K562 (cell line): ENCODE measurements around the gene REEP2. TPM values are rescaled to one million over a fixed set of nuclear protein-coding genes. Genes with fewer than 3 reads are reported as not detected.

Experiments
- ATAC-seq: fragments of 200-7000 bp; cut with Tn5 transposase; 3 replicates; pipeline ENCODE4 v1.9.1; 2020; ENCODE audit warnings: moderate library complexity
- BruUV-seq: library from RNA; stranded (reverse); fragments of 400-500 nt; replicated peaks from 2 replicates; lab custom pipeline; 2021; lab: Mats Ljungman, UMichigan
- CTCF ChIA-PET: fragments of 300-600 bp; formaldehyde crosslinking; extraction: SDS; loops from one replicate; lab custom pipeline; 2021; ENCODE audit warnings: low intra/inter-chr PET ratio; lab: Yijun Ruan, JAX
- POLR2A ChIA-PET: fragments of 300-600, 350-650 bp; sonication (Branson Sonifier 250); formaldehyde crosslinking; extraction: SDS; loops from one replicate; lab custom pipeline; 2021; ENCODE audit warnings: antibody characterized with exemption, inconsistent platforms; lab: Yijun Ruan, JAX
- DNase-seq, 4 experiments: peaks; one replicate each; pipeline versions ENCODE4 v3.0.0 to v3.0.0-alpha.2; 2011 to 2018; ENCODE audit warnings: low spot score in 3 of 4, mixed read lengths in 3 of 4; ENCODE audit errors: extremely low read depth in 1 of 4
- FAIRE-seq: peaks from 2 replicates; lab custom pipeline; 2011; peaks lifted over from hg19 to GRCh38; lab: Jason Lieb, UNC
- H2AFZ ChIP-seq: 2 replicates; pipeline ENCODE4 v1.6.0; 2011; ENCODE audit warnings: low read depth, low read length, control low read depth, inconsistent platforms
- H3K27ac ChIP-seq: fragments of 200-600 bp; 3 replicates; pipeline ENCODE4 v1.8.0; 2011; ENCODE audit warnings: low read depth, mild to moderate bottlenecking, control low read depth, inconsistent platforms, low read length, moderate library complexity, mixed read lengths; ENCODE audit errors: extremely low read depth
- H3K27me3 ChIP-seq, 2 experiments: fragments of 300-600 bp in 1 of 2; 2 replicates in 1 of 2; 3 replicates in 1 of 2; pipeline versions ENCODE4 v1.6.0 to v1.8.0; 2011; ENCODE audit warnings: inconsistent platforms in 2 of 2, low read length in 2 of 2, mild to moderate bottlenecking in 1 of 2, mixed read lengths in 1 of 2, moderate library complexity in 1 of 2; ENCODE audit not compliant: control insufficient read depth in 2 of 2, insufficient read depth in 2 of 2
- H3K36me3 ChIP-seq: fragments of 300-600 bp; 3 replicates; pipeline ENCODE4 v1.8.0; 2011; ENCODE audit warnings: mild to moderate bottlenecking, low read length, inconsistent platforms; ENCODE audit not compliant: control insufficient read depth, insufficient read depth
- H3K4me1 ChIP-seq, 2 experiments: fragments of 200-600 bp in 1 of 2; replicated peaks in 1 of 2; 2 replicates in 1 of 2; 3 replicates in 1 of 2; pipeline versions ENCODE4 v1.5.1 to v1.8.0; 2011; ENCODE audit warnings: inconsistent platforms in 2 of 2, low read length in 2 of 2, mild to moderate bottlenecking in 1 of 2, mixed read lengths in 1 of 2, moderate library complexity in 1 of 2; ENCODE audit not compliant: control insufficient read depth in 2 of 2, insufficient read depth in 2 of 2
- H3K4me2 ChIP-seq: 2 replicates; pipeline ENCODE4 v1.6.1; 2011; ENCODE audit warnings: low read length, control low read depth, inconsistent platforms, mixed read lengths; ENCODE audit not compliant: insufficient read depth
- H3K4me3 ChIP-seq: fragments of 200-600 bp; sonication (generic), shearing (Covaris generic); 2 replicates; pipeline ENCODE4 v1.5.1; 2016; ENCODE audit warnings: control low read depth, inconsistent platforms
- H3K79me2 ChIP-seq: fragments of 200-600 bp; 3 replicates; pipeline ENCODE4 v1.8.0; 2011; ENCODE audit warnings: low read length, inconsistent platforms; ENCODE audit not compliant: control insufficient read depth, insufficient read depth
- H3K9ac ChIP-seq, 2 experiments: 2 replicates each; pipeline versions ENCODE4 v1.6.0 to v1.6.1; 2011; ENCODE audit warnings: low read depth in 2 of 2, low read length in 2 of 2, control low read depth in 1 of 2, inconsistent platforms in 1 of 2, mild to moderate bottlenecking in 1 of 2, mixed read lengths in 1 of 2; ENCODE audit not compliant: insufficient read depth in 1 of 2
- H3K9me1 ChIP-seq: one replicate; pipeline ENCODE4 v1.6.0; 2011; ENCODE audit warnings: inconsistent platforms, mild to moderate bottlenecking, low read length, moderate library complexity; ENCODE audit not compliant: control insufficient read depth, insufficient read depth
- H3K9me3 ChIP-seq: replicated peaks from 2 replicates; pipeline ENCODE4 v1.5.1; 2011; ENCODE audit warnings: low read depth, low read length, inconsistent platforms; ENCODE audit not compliant: control insufficient read depth, insufficient read depth
- H4K20me1 ChIP-seq: replicated peaks from 2 replicates; pipeline ENCODE4 v1.6.1; 2011; ENCODE audit warnings: low read length, inconsistent platforms, mixed read lengths; ENCODE audit not compliant: control insufficient read depth, insufficient read depth
- BACH1 ChIP-seq: fragments of 200-800 bp; sonication (Bioruptor generic); IDR thresholded peaks from 2 replicates; pipeline ENCODE4 v1.6.1; 2016; ENCODE audit warnings: missing genetic modification characterization, missing compliant biosample characterization
- DPF2 ChIP-seq: fragments of 450-650 bp; IDR thresholded peaks from 2 replicates; pipeline ENCODE4 v1.6.1; 2016
- E2F8 ChIP-seq: fragments of 450-650 bp; IDR thresholded peaks from 2 replicates; pipeline ENCODE4 v1.7.1; 2018; ENCODE audit warnings: mild to moderate bottlenecking, low read depth; ENCODE audit not compliant: partially characterized antibody
- MBD2 ChIP-seq: sonication (generic); IDR thresholded peaks from 2 replicates; pipeline ENCODE4 v1.6.1; 2016; ENCODE audit warnings: low read depth, borderline replicate concordance
- PHB ChIP-seq: fragments of 250-450 bp; sonication (Bioruptor Pico); IDR thresholded peaks from 2 replicates; pipeline ENCODE4 v1.5.0; 2021
- PRPF4 ChIP-seq: fragments of 200-400 bp; formaldehyde crosslinking; IDR thresholded peaks from one replicate; pipeline ENCODE4 v1.6.1; 2017; ENCODE audit warnings: low read length, low read depth, mild to moderate bottlenecking; ENCODE audit not compliant: insufficient read depth, poor library complexity, severe bottlenecking
- ZBTB8A ChIP-seq: fragments of 450-650 bp; IDR thresholded peaks from 2 replicates; pipeline ENCODE4 v1.6.1; 2018; ENCODE audit warnings: mild to moderate bottlenecking, moderate library complexity; ENCODE audit not compliant: partially characterized antibody
- ZNF282 ChIP-seq: sonication (generic); formaldehyde crosslinking; IDR thresholded peaks from 2 replicates; pipeline ENCODE4 v1.8.1; 2023; ENCODE audit warnings: missing genetic modification reagents
- ZNF408 ChIP-seq: fragments of 250-450 bp; sonication (Bioruptor Pico); IDR thresholded peaks from 2 replicates; pipeline ENCODE4 v1.4.0; 2020; ENCODE audit warnings: low read depth, mild to moderate bottlenecking, moderate library complexity
- ZNF707 ChIP-seq: fragments of 250-450 bp; sonication (Bioruptor Pico); conservative IDR thresholded peaks from 2 replicates; pipeline ENCODE4 v1.8.0; 2022; ENCODE audit warnings: inconsistent platforms, mild to moderate bottlenecking, moderate library complexity
- WGBS: fragments of 100-300 bp; shearing (Covaris generic); methylation state at CpG from one replicate; pipeline ENCODE4 v1.1.6; 2016; ENCODE audit warnings: low coverage, mixed read lengths; ENCODE audit not compliant: insufficient coverage; ENCODE audit errors: missing lambda C conversion rate; 5-methylcytosine and 5-hydroxymethylcytosine counted together
- in situ Hi-C: fragments of 300-500 bp; cut with MboI; formaldehyde crosslinking; loops from 4 replicates; pipeline ENCODE4 v1.15.0; 2018; ENCODE audit warnings: inconsistent platforms, mixed read lengths
- intact Hi-C: fragments of 100-400 bp; cut with micrococcal nuclease; formaldehyde crosslinking; loops from 2 replicates; pipeline ENCODE4 v1.14.2; 2022
- polyA plus RNA-seq, 8 experiments: library from polyadenylated mRNA; depleted of rRNA in 4 of 8; stranded (reverse) in 5 of 8; unstranded in 3 of 8; fragments of >200 nt; fragmentation: Nextera tagmentation in 2 of 8; fragmentation: Illumina TruSeq in 1 of 8; extraction: Ambion mirVana in 2 of 8; extraction: Trizol in 1 of 8; gene quantifications; 2 replicates each; pipeline versions ENCODE4 v1.2.1 to v1.2.3, GENCODE V29; 2011 to 2014; ENCODE audit warnings: inconsistent platforms in 1 of 8, missing spikeins in 1 of 8
- total RNA-seq, 7 experiments: library from RNA; depleted of rRNA in 6 of 7; stranded (reverse); fragments of >200 nt in 6 of 7; fragmentation: Illumina TruSeq in 2 of 7; extraction: Trizol in 2 of 7; gene quantifications; 2 replicates each; pipeline versions ENCODE4 v1.2.1 to v1.2.3, GENCODE V29; 2011 to 2021; ENCODE audit warnings: low replicate concordance in 1 of 7
- TF ChIP-seq, protein P1 (sequence below): sonication (generic); formaldehyde crosslinking; IDR thresholded peaks from 2 replicates; pipeline ENCODE4 v1.8.1; 2023; ENCODE audit warnings: mild to moderate bottlenecking, missing genetic modification reagents
- TF ChIP-seq, protein P2 (sequence below), 2 experiments: fragments of 450-650 bp; IDR thresholded peaks; 2 replicates each; pipeline ENCODE4 v1.6.1; 2018; ENCODE audit warnings: mild to moderate bottlenecking in 2 of 2, low read depth in 1 of 2; ENCODE audit not compliant: partially characterized antibody in 2 of 2

Gene REEP2
- total and polyA plus RNA-seq, 9 of the 15 experiments (the other 6 are each of a cell fraction or from before 2014, with no cell fraction given): 0.03 to 1.1 (median 0.12) TPM; not detected in 1

- ATAC-seq (no peak), DNase-seq (no peak), FAIRE-seq (no peak)
- Histone ChIP-seq H3K36me3 (peaks cover 13% of the 10 kb centered on the region; the same call in 2 of the 3 replicates), H3K9ac (peak overlapping the region in 1 of 2 experiments; percentile 31; a peak in 1 of 4 replicates), H3K27me3 (no peaks in the 10 kb centered on the region), H4K20me1 (peaks cover 4% of the 10 kb centered on the region; the same call in 1 of the 2 replicates), H3K4me1 (peaks cover 7 to 32% of the 10 kb centered on the region in 2 experiments; a peak in 4 of 5 replicates), H3K4me2 (no peak overlapping the region), H3K79me2 (no peaks in the 10 kb centered on the region), H2AFZ (no peak overlapping the region), H3K4me3 (no peak overlapping the region), H3K27ac (no peak overlapping the region), H3K9me3 (no peaks in the 10 kb centered on the region), H3K9me1 (no peaks in the 10 kb centered on the region)
- in situ Hi-C loops (no loop called here), intact Hi-C loops (no loop called here)
- POLR2A ChIA-PET: interaction anchor here (0.8 to 0.9 kb wide), 2 partner anchors 20 to 25 kb away, joined by 3 read pairs; partner anchors contain the start of gene EGR1
- no TSS peak for BruUV-seq
- 59% methylated on average over 16 of the region's 17 CpGs for WGBS
- CTCF ChIA-PET: no interaction called here
- TF ChIP-seq E2F8: no peak
- TF ChIP-seq ZNF408 (CRISPR knock-in tag): no peak
- TF ChIP-seq PRPF4: no peak
- TF ChIP-seq, protein P1, sequence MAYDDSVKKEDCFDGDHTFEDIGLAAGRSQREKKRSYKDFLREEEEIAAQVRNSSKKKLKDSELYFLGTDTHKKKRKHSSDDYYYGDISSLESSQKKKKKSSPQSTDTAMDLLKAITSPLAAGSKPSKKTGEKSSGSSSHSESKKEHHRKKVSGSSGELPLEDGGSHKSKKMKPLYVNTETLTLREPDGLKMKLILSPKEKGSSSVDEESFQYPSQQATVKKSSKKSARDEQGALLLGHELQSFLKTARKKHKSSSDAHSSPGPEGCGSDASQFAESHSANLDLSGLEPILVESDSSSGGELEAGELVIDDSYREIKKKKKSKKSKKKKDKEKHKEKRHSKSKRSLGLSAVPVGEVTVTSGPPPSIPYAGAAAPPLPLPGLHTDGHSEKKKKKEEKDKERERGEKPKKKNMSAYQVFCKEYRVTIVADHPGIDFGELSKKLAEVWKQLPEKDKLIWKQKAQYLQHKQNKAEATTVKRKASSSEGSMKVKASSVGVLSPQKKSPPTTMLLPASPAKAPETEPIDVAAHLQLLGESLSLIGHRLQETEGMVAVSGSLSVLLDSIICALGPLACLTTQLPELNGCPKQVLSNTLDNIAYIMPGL (CRISPR knock-in tag): no peak
- TF ChIP-seq, protein P2, sequence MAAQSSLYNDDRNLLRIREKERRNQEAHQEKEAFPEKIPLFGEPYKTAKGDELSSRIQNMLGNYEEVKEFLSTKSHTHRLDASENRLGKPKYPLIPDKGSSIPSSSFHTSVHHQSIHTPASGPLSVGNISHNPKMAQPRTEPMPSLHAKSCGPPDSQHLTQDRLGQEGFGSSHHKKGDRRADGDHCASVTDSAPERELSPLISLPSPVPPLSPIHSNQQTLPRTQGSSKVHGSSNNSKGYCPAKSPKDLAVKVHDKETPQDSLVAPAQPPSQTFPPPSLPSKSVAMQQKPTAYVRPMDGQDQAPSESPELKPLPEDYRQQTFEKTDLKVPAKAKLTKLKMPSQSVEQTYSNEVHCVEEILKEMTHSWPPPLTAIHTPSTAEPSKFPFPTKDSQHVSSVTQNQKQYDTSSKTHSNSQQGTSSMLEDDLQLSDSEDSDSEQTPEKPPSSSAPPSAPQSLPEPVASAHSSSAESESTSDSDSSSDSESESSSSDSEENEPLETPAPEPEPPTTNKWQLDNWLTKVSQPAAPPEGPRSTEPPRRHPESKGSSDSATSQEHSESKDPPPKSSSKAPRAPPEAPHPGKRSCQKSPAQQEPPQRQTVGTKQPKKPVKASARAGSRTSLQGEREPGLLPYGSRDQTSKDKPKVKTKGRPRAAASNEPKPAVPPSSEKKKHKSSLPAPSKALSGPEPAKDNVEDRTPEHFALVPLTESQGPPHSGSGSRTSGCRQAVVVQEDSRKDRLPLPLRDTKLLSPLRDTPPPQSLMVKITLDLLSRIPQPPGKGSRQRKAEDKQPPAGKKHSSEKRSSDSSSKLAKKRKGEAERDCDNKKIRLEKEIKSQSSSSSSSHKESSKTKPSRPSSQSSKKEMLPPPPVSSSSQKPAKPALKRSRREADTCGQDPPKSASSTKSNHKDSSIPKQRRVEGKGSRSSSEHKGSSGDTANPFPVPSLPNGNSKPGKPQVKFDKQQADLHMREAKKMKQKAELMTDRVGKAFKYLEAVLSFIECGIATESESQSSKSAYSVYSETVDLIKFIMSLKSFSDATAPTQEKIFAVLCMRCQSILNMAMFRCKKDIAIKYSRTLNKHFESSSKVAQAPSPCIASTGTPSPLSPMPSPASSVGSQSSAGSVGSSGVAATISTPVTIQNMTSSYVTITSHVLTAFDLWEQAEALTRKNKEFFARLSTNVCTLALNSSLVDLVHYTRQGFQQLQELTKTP (IDR thresholded peaks at IDR 0.05; ENCODE audit: low read depth in 1 of 2, partially characterized antibody in 2 of 2): no peak
- no peak for TF ChIP-seq BACH1 (tag)
- TF ChIP-seq MBD2: no peak
- no peak for TF ChIP-seq DPF2
- TF ChIP-seq PHB: no peak
- TF ChIP-seq ZBTB8A: no peak
- no peak for TF ChIP-seq ZNF282 (CRISPR knock-in tag)
- TF ChIP-seq ZNF707 (CRISPR knock-in tag): no peak
These were observed 1.6 kb downstream of the REEP2 start for GRCh38 chr5:138440159-138441073.
